ENCODE data around the gene ADCYAP1R1.

ADCYAP1R1 gene

DNA sequence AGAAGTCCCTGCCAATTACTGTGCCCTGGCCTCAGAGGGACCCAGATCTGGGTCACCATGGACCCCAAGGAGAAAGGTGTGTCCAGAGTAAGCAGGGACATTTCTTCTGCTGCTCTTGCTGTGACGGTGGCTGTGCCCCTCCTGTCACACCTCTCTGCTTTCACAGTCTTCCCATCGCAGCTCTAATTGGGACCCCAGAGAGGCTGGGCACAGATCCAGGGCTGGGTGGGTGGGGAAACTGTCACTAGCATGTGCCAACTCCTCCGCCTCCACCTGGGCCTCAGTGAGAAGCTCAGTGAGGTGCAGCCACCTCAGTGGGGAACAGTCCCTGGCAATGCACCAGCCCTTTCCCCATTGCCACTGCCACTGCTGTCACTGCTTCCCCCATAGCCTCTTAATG is 37.3 kb upstream of the ADCYAP1R1 start:
- H3K9me3 ChIP-seq (ENCODE audit: insufficient read depth, low read depth, low read length) = no peaks in the 10 kb centered on the region

DNA sequence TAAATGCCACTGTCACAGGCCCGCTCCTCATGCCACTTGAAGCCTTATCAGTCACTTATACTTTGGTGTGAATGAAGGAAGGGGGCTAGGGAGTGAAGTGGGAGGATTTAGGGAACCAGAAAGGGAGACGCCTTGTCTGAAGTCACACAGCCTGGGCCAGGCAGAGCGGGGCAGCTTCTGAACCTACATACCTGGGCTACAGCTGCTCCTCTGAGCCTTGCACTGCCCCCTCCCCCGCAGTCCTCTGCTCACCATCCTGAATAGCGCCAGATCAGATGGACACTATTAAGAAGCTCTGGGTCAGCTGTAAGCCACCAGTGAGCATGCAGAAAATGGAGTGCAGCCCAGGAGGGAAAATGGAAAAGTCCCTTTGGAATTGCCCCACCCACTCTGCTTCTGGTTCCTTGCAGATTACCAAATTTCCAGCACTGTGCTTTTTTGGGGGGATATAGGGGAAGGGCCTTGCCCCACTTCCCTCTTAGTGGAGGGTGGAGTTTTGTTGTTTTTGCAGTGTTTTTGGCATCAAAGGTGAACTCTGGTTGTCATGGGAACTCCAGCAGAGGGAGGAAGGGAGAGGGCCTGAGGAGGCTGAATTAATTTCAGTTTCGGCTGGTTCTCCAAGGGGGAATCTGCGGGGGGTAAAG is 35.0 kb upstream of the ADCYAP1R1 start:
- Histone ChIP-seq H3K79me2 (ENCODE audit: insufficient read depth, low read length) (no peaks in the 10 kb centered on the region), H3K4me2 (ENCODE audit: low read depth, low read length, poor library complexity, severe bottlenecking) (no peak overlapping the region), H3K4me1 (ENCODE audit: insufficient read depth, low read length, poor library complexity, severe bottlenecking) (peaks cover 4% of the 10 kb centered on the region), H3K4me3 (ENCODE audit: low read length, poor library complexity, severe bottlenecking) (no peak overlapping the region), H4K20me1 (ENCODE audit: insufficient read depth, low read length, poor library complexity, severe bottlenecking) (no peaks in the 10 kb centered on the region), H3K27me3 (ENCODE audit: insufficient read depth, low read length, poor library complexity, severe bottlenecking) (no peaks in the 10 kb centered on the region), H3F3A (ENCODE audit: low read depth) (no peaks in the 10 kb centered on the region), H3K36me3 (ENCODE audit: insufficient read depth, low read length) (no peaks in the 10 kb centered on the region), H3K9me3 (ENCODE audit: insufficient read depth, low read depth, low read length) (no peaks in the 10 kb centered on the region), H2AFZ (ENCODE audit: low read length) (no peak overlapping the region), H3K9me2 (replicated peaks; ENCODE audit: low read depth, low read length) (no peaks in the 10 kb centered on the region), H3K9ac (ENCODE audit: low read depth, low read length, poor library complexity, severe bottlenecking) (no peak overlapping the region)
- no peak for TF ChIP-seq EZH2phosphoT487 (IDR thresholded peaks at IDR 0.05; ENCODE audit: borderline replicate concordance)
- TF ChIP-seq, protein P1, sequence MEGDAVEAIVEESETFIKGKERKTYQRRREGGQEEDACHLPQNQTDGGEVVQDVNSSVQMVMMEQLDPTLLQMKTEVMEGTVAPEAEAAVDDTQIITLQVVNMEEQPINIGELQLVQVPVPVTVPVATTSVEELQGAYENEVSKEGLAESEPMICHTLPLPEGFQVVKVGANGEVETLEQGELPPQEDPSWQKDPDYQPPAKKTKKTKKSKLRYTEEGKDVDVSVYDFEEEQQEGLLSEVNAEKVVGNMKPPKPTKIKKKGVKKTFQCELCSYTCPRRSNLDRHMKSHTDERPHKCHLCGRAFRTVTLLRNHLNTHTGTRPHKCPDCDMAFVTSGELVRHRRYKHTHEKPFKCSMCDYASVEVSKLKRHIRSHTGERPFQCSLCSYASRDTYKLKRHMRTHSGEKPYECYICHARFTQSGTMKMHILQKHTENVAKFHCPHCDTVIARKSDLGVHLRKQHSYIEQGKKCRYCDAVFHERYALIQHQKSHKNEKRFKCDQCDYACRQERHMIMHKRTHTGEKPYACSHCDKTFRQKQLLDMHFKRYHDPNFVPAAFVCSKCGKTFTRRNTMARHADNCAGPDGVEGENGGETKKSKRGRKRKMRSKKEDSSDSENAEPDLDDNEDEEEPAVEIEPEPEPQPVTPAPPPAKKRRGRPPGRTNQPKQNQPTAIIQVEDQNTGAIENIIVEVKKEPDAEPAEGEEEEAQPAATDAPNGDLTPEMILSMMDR (conservative IDR thresholded peaks at IDR 0.05; ENCODE audit: low read length) = no peak

More for the DNA sequence above, 37.3 kb upstream of the ADCYAP1R1 start:
- Histone ChIP-seq H3K4me2 (ENCODE audit: low read depth, low read length, poor library complexity, severe bottlenecking) (no peak overlapping the region), H3K27me3 (ENCODE audit: insufficient read depth, low read length, poor library complexity, severe bottlenecking) (no peaks in the 10 kb centered on the region), H2AFZ (ENCODE audit: low read length) (no peak overlapping the region), H3K4me1 (ENCODE audit: insufficient read depth, low read length, poor library complexity, severe bottlenecking) (peaks cover 4% of the 10 kb centered on the region), H3K9ac (ENCODE audit: low read depth, low read length, poor library complexity, severe bottlenecking) (no peak overlapping the region), H4K20me1 (ENCODE audit: insufficient read depth, low read length, poor library complexity, severe bottlenecking) (no peaks in the 10 kb centered on the region), H3K79me2 (ENCODE audit: insufficient read depth, low read length) (no peaks in the 10 kb centered on the region), H3K9me2 (replicated peaks; ENCODE audit: low read depth, low read length) (no peaks in the 10 kb centered on the region), H3K36me3 (ENCODE audit: insufficient read depth, low read length) (no peaks in the 10 kb centered on the region), H3F3A (ENCODE audit: low read depth) (no peaks in the 10 kb centered on the region), H3K4me3 (ENCODE audit: low read length, poor library complexity, severe bottlenecking) (no peak overlapping the region)
- TF ChIP-seq, protein P1 (conservative IDR thresholded peaks at IDR 0.05; ENCODE audit: low read length) = no peak
- TF ChIP-seq EZH2phosphoT487 (IDR thresholded peaks at IDR 0.05; ENCODE audit: borderline replicate concordance) = no peak

- no peaks in the 10 kb centered on the region for H3K79me2 ChIP-seq (ENCODE audit: insufficient read depth, low read length)
- no peak overlapping the region for H3K9ac ChIP-seq (ENCODE audit: low read depth, low read length, poor library complexity, severe bottlenecking)
- H3K4me3 ChIP-seq (ENCODE audit: low read length, poor library complexity, severe bottlenecking) = no peak overlapping the region
- H2AFZ ChIP-seq (ENCODE audit: low read length) = no peak overlapping the region
- H3K36me3 ChIP-seq (ENCODE audit: insufficient read depth, low read length) = no peaks in the 10 kb centered on the region
- H3K27me3 ChIP-seq (ENCODE audit: insufficient read depth, low read length, poor library complexity, severe bottlenecking) = no peaks in the 10 kb centered on the region
- TF ChIP-seq, protein P1 (conservative IDR thresholded peaks at IDR 0.05; ENCODE audit: low read length) = no peak
- no peak for TF ChIP-seq EZH2phosphoT487 (IDR thresholded peaks at IDR 0.05; ENCODE audit: borderline replicate concordance)
- no peak overlapping the region for H3K4me2 ChIP-seq (ENCODE audit: low read depth, low read length, poor library complexity, severe bottlenecking)
- peaks cover 4% of the 10 kb centered on the region for H3K4me1 ChIP-seq (ENCODE audit: insufficient read depth, low read length, poor library complexity, severe bottlenecking)
- no peaks in the 10 kb centered on the region for H3K9me2 ChIP-seq (replicated peaks; ENCODE audit: low read depth, low read length)
- no peaks in the 10 kb centered on the region for H3F3A ChIP-seq (ENCODE audit: low read depth)
- H4K20me1 ChIP-seq (ENCODE audit: insufficient read depth, low read length, poor library complexity, severe bottlenecking) = no peaks in the 10 kb centered on the region
- no peaks in the 10 kb centered on the region for H3K9me3 ChIP-seq (ENCODE audit: insufficient read depth, low read depth, low read length)
Observed at GRCh38 chr7:31017721-31018120, 34.4 kb upstream of the ADCYAP1R1 start.
